ENCODE data around the gene HOXC13.

DNA sequence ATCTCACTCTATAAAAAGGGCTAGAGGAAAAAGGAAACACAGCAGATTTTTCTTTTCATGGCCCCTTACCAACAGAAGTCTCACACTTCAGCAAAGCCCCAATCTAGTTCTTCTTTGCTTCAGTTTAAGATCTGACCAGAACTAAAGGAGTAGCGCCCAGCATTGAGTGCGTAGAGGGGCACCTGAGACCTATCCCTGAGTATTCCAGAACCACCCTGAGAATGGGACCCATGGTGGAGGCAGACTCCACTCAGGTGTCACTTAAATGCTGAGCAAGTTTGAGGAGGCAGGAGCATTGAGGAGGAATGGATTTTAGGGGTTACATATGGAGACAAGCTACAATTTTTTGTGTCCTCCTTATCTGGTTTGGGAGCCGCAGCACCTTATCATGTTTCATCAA is 32.5 kb downstream of the HOXC13 start:
- TF ChIP-seq EZH2 (IDR thresholded peaks at IDR 0.05; ENCODE audit: borderline replicate concordance, low read depth, low read length) (no peak; the same call in 1 of the 2 replicates), YY1 (IDR thresholded peaks at IDR 0.05; ENCODE audit: borderline replicate concordance in 1 of 3, control insufficient read depth in 1 of 3, extremely low read depth in 1 of 3, insufficient read depth in 3 of 3, insufficient read length in 1 of 3, insufficient replicate concordance in 2 of 3, low read depth in 1 of 3, low read length in 2 of 3) (no peak), TAF1 (IDR thresholded peaks at IDR 0.05; ENCODE audit: control insufficient read depth, extremely low read depth, insufficient read depth, low read length, severe bottlenecking) (no peak), GTF3C2 (IDR thresholded peaks at IDR 0.05; ENCODE audit: borderline replicate concordance, extremely low read depth, insufficient read length) (no peak), NFRKB (IDR thresholded peaks at IDR 0.05; ENCODE audit: low read depth) (no peak), ZBTB11 (CRISPR knock-in tag; IDR thresholded peaks at IDR 0.05) (no peak), RBFOX2 (IDR thresholded peaks at IDR 0.05; ENCODE audit: low read depth, low read length) (no peak), SIN3A (IDR thresholded peaks at IDR 0.05; ENCODE audit: borderline replicate concordance in 2 of 2, control insufficient read depth in 1 of 2, low read depth in 2 of 2, low read length in 2 of 2) (no peak), NFIC (IDR thresholded peaks at IDR 0.05) (no peak), POLR2A (conservative IDR thresholded peaks at IDR 0.05) (no peak)
- TF ChIP-seq, protein P1, sequence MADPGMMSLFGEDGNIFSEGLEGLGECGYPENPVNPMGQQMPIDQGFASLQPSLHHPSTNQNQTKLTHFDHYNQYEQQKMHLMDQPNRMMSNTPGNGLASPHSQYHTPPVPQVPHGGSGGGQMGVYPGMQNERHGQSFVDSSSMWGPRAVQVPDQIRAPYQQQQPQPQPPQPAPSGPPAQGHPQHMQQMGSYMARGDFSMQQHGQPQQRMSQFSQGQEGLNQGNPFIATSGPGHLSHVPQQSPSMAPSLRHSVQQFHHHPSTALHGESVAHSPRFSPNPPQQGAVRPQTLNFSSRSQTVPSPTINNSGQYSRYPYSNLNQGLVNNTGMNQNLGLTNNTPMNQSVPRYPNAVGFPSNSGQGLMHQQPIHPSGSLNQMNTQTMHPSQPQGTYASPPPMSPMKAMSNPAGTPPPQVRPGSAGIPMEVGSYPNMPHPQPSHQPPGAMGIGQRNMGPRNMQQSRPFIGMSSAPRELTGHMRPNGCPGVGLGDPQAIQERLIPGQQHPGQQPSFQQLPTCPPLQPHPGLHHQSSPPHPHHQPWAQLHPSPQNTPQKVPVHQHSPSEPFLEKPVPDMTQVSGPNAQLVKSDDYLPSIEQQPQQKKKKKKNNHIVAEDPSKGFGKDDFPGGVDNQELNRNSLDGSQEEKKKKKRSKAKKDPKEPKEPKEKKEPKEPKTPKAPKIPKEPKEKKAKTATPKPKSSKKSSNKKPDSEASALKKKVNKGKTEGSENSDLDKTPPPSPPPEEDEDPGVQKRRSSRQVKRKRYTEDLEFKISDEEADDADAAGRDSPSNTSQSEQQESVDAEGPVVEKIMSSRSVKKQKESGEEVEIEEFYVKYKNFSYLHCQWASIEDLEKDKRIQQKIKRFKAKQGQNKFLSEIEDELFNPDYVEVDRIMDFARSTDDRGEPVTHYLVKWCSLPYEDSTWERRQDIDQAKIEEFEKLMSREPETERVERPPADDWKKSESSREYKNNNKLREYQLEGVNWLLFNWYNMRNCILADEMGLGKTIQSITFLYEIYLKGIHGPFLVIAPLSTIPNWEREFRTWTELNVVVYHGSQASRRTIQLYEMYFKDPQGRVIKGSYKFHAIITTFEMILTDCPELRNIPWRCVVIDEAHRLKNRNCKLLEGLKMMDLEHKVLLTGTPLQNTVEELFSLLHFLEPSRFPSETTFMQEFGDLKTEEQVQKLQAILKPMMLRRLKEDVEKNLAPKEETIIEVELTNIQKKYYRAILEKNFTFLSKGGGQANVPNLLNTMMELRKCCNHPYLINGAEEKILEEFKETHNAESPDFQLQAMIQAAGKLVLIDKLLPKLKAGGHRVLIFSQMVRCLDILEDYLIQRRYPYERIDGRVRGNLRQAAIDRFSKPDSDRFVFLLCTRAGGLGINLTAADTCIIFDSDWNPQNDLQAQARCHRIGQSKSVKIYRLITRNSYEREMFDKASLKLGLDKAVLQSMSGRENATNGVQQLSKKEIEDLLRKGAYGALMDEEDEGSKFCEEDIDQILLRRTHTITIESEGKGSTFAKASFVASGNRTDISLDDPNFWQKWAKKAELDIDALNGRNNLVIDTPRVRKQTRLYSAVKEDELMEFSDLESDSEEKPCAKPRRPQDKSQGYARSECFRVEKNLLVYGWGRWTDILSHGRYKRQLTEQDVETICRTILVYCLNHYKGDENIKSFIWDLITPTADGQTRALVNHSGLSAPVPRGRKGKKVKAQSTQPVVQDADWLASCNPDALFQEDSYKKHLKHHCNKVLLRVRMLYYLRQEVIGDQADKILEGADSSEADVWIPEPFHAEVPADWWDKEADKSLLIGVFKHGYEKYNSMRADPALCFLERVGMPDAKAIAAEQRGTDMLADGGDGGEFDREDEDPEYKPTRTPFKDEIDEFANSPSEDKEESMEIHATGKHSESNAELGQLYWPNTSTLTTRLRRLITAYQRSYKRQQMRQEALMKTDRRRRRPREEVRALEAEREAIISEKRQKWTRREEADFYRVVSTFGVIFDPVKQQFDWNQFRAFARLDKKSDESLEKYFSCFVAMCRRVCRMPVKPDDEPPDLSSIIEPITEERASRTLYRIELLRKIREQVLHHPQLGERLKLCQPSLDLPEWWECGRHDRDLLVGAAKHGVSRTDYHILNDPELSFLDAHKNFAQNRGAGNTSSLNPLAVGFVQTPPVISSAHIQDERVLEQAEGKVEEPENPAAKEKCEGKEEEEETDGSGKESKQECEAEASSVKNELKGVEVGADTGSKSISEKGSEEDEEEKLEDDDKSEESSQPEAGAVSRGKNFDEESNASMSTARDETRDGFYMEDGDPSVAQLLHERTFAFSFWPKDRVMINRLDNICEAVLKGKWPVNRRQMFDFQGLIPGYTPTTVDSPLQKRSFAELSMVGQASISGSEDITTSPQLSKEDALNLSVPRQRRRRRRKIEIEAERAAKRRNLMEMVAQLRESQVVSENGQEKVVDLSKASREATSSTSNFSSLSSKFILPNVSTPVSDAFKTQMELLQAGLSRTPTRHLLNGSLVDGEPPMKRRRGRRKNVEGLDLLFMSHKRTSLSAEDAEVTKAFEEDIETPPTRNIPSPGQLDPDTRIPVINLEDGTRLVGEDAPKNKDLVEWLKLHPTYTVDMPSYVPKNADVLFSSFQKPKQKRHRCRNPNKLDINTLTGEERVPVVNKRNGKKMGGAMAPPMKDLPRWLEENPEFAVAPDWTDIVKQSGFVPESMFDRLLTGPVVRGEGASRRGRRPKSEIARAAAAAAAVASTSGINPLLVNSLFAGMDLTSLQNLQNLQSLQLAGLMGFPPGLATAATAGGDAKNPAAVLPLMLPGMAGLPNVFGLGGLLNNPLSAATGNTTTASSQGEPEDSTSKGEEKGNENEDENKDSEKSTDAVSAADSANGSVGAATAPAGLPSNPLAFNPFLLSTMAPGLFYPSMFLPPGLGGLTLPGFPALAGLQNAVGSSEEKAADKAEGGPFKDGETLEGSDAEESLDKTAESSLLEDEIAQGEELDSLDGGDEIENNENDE (IDR thresholded peaks at IDR 0.05; ENCODE audit: low read depth, low read length) = no peak

All from K562 (cell line).